ENCODE measurements around the gene TMEM247.

Gene TMEM247

DNA sequence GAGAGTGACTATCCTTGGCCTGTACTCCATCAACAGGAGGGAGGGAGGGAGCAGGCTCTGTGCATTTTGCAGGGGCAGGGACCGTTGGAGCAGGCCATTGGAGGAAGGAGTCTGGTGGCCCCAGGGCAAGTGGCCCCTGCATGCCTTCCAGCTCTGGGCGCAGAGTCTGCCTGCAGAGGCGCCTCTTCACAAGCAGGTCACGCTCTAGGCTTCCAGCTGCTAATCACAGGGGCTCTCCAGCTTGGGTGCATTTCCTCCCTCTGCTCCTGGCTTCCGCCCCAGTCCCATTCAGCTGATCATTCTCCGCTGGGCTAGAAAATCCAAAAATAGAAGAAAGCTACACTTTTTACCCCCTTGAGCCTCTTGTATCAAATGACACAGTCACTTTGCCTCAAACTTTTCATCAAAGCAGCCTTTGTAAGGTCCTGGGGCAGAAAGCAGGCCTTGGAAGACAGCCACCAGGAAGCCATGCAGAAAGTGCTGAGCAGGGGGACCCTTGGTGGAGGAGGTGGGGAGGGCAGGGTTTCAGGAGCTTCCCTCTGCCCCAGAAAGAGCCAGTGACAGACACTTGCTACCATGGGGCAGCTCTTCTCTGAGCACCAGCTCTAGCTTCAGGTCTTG, 11.3 kb downstream of the TMEM247 start:
- DNase-seq = no peak

GRCh38 chr2:46492301-46492700, 12.9 kb downstream of the TMEM247 start:
- no peak for DNase-seq

- DNase-seq = no peak
Measured at GRCh38 chr2:46493241-46493970, 14.0 kb downstream of the TMEM247 start.

GRCh38 chr2:46493971-46494250, 14.5 kb downstream of the TMEM247 start:
- DNase-seq = no peak

DNA sequence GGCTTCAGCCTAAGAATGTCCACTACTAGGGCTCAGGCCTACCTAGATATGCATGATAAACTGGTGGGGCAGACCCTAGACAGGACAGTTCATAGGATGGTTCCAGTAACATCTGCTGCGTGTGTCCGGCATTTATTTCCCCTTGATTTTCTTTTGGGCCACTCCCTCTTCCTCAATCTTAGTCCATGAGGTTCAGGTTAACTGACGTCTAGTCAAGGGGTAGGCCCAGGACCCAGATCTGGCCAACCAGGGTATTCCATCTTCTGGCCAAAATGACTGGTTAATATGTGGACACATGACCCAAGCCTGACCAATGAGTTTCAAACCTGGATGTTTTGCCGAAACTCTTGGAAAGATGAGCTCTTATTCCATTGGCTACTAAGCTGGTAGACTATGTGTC, 15.2 kb downstream of the TMEM247 start:
- no peak for DNase-seq

DNA sequence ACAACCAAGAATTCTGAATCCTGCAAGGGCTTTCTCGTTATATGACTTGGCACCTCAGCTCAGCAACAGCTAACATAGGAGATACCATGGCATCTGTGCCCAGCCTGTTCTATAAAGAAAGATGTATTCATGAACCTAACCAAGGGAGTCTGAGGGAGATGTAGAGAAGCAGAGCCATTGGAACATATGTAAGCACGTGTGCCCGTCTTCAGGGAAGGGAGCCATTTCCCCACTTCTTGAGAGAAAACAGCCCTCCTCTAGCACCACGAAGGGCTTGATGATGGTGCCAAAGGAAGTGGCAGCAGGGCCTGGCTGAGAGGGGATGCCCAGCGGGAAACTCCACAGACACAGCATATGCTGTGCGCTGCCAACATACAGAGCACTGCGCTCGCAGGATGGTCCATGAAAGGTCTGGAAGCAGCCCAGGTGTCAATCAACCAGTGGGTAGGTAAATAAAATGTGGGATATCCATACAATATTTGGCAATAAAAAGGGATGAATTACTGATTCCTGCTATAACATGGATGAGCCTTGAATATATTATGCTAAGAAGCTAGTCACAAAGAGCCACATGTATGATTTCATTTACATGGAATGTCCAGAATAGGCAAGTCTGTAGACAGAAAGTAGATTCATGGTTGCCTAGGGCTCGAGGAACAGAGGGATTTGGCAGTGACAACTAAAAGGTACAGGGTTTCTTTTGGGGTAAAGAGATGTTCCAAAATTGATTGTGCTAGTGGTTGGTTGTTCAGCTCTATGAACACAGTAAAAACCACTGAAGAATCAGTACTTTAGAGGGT, 16.1 kb downstream of the TMEM247 start:
- no peak for DNase-seq

DNA sequence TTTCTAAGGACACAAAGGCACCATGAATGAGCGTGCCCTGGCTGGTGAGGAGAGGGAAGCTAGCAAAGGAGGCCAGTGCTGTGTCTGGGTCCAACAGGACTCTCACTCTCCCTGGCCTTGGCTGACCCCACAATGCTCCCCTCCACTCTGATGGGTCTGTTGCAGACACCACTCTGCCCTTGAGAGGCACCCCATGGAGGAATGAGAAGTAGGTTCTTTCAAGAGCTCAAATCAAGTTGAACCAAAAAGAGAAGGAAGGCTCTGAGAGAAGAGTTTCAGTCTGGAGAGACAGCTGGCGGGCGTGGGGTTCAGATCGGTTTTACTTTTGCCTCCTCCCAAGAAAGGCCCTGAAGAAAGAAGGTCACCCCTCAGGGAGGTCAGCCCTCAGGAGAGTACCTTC, 18.4 kb downstream of the TMEM247 start:
- no peak for DNase-seq

- DNase-seq = no peak
Measured at GRCh38 chr2:46498681-46499080, 19.3 kb downstream of the TMEM247 start.

GRCh38 chr2:46499392-46499785, 20.0 kb downstream of the TMEM247 start:
- DNase-seq = no peak

- no peak for DNase-seq
Measured at GRCh38 chr2:46500801-46501200, 21.4 kb downstream of the TMEM247 start.

DNA sequence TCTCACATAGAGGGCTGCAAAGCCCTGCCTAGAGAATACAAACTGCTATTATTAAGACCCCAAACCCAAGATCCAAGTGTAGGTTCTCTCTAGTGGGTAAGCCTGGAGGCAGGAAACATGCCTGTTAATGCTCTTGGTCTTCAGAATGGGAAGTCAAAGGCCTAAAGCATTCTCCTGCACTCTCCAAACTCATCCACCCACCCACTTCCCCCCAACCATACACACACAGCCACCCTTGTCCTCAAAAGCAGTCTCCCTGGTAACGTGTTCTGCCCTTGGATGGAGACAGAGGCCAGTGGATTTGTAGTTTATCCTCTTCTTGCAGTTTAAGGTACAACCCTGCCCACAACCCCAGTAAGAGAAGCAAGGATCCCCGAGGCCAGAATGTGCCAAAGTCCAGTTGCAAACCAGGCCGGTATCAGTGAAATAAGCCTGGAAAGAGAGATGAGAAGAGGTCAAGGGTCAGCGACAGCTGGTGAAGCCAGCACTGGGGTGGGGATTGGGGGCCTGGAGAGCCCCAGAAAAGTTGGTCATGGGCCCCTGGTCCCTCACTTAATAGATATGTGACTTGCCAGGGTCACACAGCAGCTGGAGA, 23.0 kb downstream of the TMEM247 start:
- no peak for DNase-seq

DNA sequence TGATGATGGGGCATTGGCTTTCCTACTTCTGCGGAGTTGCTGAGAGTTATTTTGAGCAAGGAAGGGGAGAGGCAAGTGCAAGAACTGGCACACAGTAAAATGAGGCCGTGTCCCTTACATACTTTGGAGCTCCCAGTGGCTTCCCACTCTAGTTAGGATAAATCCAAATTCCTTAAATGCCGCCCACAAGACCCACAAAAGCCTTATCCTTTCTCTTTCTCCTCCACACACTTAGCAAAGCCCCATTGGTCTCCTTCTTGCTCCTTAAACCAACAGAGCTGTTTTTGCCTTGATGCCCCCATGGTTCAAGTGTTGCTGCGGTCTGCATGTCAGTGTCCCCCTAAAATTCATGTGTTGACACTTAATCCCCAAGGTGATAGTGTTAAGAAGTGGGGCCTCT, 24.3 kb downstream of the TMEM247 start:
- DNase-seq = no peak

DNA sequence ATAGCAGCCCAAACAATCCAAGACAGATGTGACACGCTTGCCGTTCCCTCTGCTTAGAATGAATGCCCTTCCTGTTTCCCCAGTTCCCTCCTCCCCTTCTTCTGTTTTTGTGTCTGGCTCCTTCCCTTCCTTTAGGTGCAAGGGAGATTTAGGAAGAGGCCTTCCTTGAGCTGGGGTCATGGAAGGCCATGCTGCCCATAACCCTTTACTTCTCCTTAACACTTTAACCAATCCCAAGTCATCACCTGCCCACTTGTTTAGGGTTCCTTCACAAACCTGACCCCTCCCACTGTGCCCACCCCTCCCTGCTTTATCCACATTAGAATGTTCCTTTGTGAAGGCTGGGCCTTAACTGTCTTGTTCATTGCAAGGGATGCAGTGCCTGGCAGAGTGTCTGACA, 24.9 kb downstream of the TMEM247 start:
- no peak for DNase-seq

- DNase-seq = no peak
Measured at GRCh38 chr2:46504685-46505471, 25.5 kb downstream of the TMEM247 start.

DNA sequence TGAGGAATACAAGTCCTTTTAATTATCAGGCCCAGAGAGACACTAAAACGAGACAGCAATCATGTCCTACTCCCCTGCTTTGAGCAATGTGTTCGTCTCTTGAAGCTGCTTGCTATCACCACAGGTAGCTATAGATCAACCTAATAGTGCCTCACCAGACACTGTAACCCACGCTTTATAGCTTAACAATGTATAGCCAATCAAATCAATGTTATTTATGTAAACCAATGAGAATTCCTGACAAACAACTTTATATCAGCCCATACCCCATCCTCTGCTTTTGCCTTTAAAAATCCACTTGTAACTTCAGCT, 26.1 kb downstream of the TMEM247 start:
- DNase-seq = no peak

DNA sequence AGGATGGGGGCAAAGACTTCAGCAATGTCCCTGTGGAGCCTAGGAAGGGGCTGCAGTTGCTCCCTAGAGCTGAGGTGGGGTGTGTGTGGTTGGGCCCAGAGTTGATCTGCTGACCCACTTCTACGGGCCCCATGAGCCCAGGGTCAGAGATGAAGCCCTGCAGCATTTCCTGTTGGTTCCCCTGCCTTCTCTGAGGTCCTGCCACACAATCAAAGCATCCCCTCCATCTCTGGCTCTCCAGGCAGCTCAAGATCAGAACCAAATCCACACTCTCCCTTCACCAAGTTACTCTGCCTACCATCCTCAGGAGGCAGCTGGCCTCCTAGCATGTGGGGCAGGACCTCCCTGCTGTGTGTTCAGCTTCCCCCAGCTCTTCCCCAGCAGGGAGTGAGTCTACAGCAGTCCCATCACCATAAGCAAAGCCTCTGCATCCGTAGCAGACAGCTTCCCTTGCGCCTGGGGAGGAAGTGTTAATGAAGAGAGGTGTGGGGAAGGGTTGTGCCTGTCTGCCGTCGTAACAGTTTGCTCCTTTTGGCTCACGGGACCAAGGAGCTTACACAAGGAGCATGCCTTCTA, 26.9 kb downstream of the TMEM247 start:
- DNase-seq = no peak

- DNase-seq = no peak
Measured at GRCh38 chr2:46508312-46508711, 28.9 kb downstream of the TMEM247 start.

DNA sequence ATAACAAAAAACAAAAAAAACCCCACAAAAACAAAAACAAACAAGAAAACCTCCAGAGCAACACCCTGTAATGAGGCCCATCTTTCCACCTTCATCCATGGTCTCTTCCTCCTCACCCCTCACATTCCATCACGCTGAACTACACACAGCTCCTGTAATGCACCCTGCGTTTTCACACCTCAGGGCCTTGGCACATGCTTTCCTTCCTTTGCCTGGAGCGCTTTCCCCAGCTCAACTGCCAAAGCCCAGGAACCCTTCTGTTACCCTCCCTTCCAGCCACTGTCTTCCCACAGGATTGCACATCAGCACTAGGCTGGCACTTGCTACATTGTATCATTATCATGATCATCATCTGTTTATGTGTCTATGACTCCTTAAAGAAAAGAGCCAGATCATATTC, 29.4 kb downstream of the TMEM247 start:
- no peak for DNase-seq

GRCh38 chr2:46509804-46510203, 30.4 kb downstream of the TMEM247 start:
- DNase-seq = no peak

GRCh38 chr2:46510598-46511177, 31.3 kb downstream of the TMEM247 start:
- no peak for DNase-seq

- no peak for DNase-seq
Measured at GRCh38 chr2:46512185-46512584, 32.8 kb downstream of the TMEM247 start.

DNA sequence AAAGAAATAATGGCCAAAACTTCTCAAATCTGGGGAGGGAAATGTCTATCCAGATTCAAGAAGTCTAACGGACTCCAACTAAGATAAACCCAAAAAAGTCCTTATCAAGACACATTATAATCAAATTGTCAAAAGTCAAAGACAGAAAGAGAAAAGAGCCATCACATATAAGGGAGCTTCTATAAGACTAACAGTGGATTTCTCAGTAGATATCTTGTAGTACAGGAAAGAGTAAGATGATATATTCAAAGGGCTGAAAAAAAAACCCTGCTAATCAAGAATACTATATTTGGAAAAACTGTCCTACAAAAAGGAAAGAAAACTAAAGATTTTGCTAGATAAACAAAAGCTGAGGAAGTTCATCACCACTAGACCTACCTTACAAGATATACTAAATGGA, 35.4 kb downstream of the TMEM247 start:
- no peak for DNase-seq

DNA sequence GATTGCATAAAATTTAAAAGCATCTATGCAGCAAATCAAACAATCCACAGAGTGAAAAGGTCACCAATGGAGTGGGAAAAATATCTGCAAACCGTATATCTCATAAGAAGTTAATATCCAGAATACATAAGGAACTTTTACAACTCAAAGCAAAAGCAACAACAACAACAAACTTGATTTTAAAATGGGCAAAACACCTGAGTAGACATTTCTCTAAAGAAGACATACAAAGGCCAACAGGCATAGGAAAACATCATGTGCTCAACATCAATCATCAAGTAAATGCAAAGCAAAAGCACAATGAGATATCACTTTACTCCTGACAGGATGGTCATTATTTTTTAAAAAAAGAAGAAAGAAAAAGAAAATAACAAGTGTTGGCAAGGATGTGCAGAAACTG, 38.1 kb downstream of the TMEM247 start:
- no peak for DNase-seq

Data from stimulated activated naive CD4-positive, alpha-beta T cell treated with Interleukin-2 at 50 U/mL for 16 hours (primary cell).